ENCODE results near the gene CPNE9.
"Not testable (repeated sequence)": the region's sequence is repeated elsewhere in the genome, so short reads cannot be mapped to it uniquely, and the experiment has no call there.

The CPNE9 gene

GRCh38 chr3:9769426-9770275, 66.0 kb downstream of the CPNE9 start, which contains the start of gene CAMK1:
TSS of gene CAMK1 (minus strand) at chr3:9769947. CDS start at chr3:9767749, 2,198 bp downstream.
- Histone ChIP-seq H3K4me1 (ENCODE audit: insufficient read depth, low read length) (peaks cover 27% of the 10 kb centered on the region), H3K27ac (ENCODE audit: low read depth, low read length) (peak within 1 kb of the TSS; percentile 87)

GRCh38 chr3:9770276-9770812, 66.7 kb downstream of the CPNE9 start:
- H3K9me3 ChIP-seq (ENCODE audit: low read length): no peaks in the 10 kb centered on the region
- H3K4me1 ChIP-seq (ENCODE audit: insufficient read depth, low read length): peaks cover 27% of the 10 kb centered on the region
- H3K27ac ChIP-seq (ENCODE audit: low read depth, low read length): peak overlapping the region; percentile 87
- H3K4me3 ChIP-seq (ENCODE audit: low read depth in 1 of 2, low read length in 2 of 2): peak overlapping the region; percentile 51 to 90
- H3K9ac ChIP-seq (ENCODE audit: low read length): peak overlapping the region; percentile 83
- H3K27me3 ChIP-seq (ENCODE audit: control insufficient read depth in 1 of 2, insufficient read depth in 2 of 2, low read length in 2 of 2): no peaks in the 10 kb centered on the region
- H3K36me3 ChIP-seq (ENCODE audit: insufficient read depth, low read length): peaks cover 15% of the 10 kb centered on the region

More at GRCh38 chr3:9769426-9770275, 66.0 kb downstream of the CPNE9 start, which contains the start of gene CAMK1:
- Histone ChIP-seq H3K9ac (ENCODE audit: low read length) (peak within 1 kb of the TSS; percentile 97), H3K4me3 (ENCODE audit: low read depth in 1 of 2, low read length in 2 of 2) (peak within 1 kb of the TSS; percentile 51 to 90), H3K36me3 (ENCODE audit: insufficient read depth, low read length) (peaks cover 19% of the 10 kb centered on the region), H3K27me3 (ENCODE audit: control insufficient read depth in 1 of 2, insufficient read depth in 2 of 2, low read length in 2 of 2) (no peaks in the 10 kb centered on the region), H3K9me3 (ENCODE audit: low read length) (no peaks in the 10 kb centered on the region)

- not testable (repeated sequence) for H3K4me3 ChIP-seq (ENCODE audit: low read depth in 1 of 2, low read length in 2 of 2); H3K9ac ChIP-seq (ENCODE audit: low read length); H3K27me3 ChIP-seq (ENCODE audit: control insufficient read depth in 1 of 2, insufficient read depth in 2 of 2, low read length in 2 of 2); H3K9me3 ChIP-seq (ENCODE audit: low read length); H3K36me3 ChIP-seq (ENCODE audit: insufficient read depth, low read length)
- Histone ChIP-seq H3K4me1 (ENCODE audit: insufficient read depth, low read length) (peaks cover 27% of the 10 kb centered on the region), H3K27ac (ENCODE audit: low read depth, low read length) (peak overlapping the region; percentile 87)
These were observed 67.4 kb downstream of the CPNE9 start for GRCh38 chr3:9771007-9771406.

GRCh38 chr3:9776896-9777693, 73.5 kb downstream of the CPNE9 start:
- Histone ChIP-seq H3K9ac (ENCODE audit: low read length) (no peak overlapping the region), H3K36me3 (ENCODE audit: insufficient read depth, low read length) (peaks cover 22% of the 10 kb centered on the region), H3K4me3 (ENCODE audit: low read depth in 1 of 2, low read length in 2 of 2) (no peak overlapping the region), H3K9me3 (ENCODE audit: low read length) (no peaks in the 10 kb centered on the region), H3K27me3 (ENCODE audit: control insufficient read depth in 1 of 2, insufficient read depth in 2 of 2, low read length in 2 of 2) (no peaks in the 10 kb centered on the region), H3K4me1 (ENCODE audit: insufficient read depth, low read length) (peaks cover 9% of the 10 kb centered on the region), H3K27ac (ENCODE audit: low read depth, low read length) (no peak overlapping the region)

- no peak overlapping the region for H3K27ac ChIP-seq (ENCODE audit: low read depth, low read length)
- H3K4me3 ChIP-seq (ENCODE audit: low read depth in 1 of 2, low read length in 2 of 2): no peak overlapping the region
- H3K9ac ChIP-seq (ENCODE audit: low read length): no peak overlapping the region
- no peaks in the 10 kb centered on the region for H3K27me3 ChIP-seq (ENCODE audit: control insufficient read depth in 1 of 2, insufficient read depth in 2 of 2, low read length in 2 of 2)
- no peaks in the 10 kb centered on the region for H3K9me3 ChIP-seq (ENCODE audit: low read length)
- H3K4me1 ChIP-seq (ENCODE audit: insufficient read depth, low read length): peaks cover 9% of the 10 kb centered on the region
- peaks cover 28% of the 10 kb centered on the region for H3K36me3 ChIP-seq (ENCODE audit: insufficient read depth, low read length)
These were observed 74.0 kb downstream of the CPNE9 start for GRCh38 chr3:9777694-9778021.

GRCh38 chr3:9778143-9779074, 74.8 kb downstream of the CPNE9 start:
- H3K36me3 ChIP-seq (ENCODE audit: insufficient read depth, low read length): peaks cover 30% of the 10 kb centered on the region
- H3K4me3 ChIP-seq (ENCODE audit: low read depth in 1 of 2, low read length in 2 of 2): no peak overlapping the region
- H3K4me1 ChIP-seq (ENCODE audit: insufficient read depth, low read length): peaks cover 9% of the 10 kb centered on the region
- H3K9me3 ChIP-seq (ENCODE audit: low read length): no peaks in the 10 kb centered on the region
- no peak overlapping the region for H3K27ac ChIP-seq (ENCODE audit: low read depth, low read length)
- H3K9ac ChIP-seq (ENCODE audit: low read length): no peak overlapping the region
- no peaks in the 10 kb centered on the region for H3K27me3 ChIP-seq (ENCODE audit: control insufficient read depth in 1 of 2, insufficient read depth in 2 of 2, low read length in 2 of 2)

- H3K27ac ChIP-seq (ENCODE audit: low read depth, low read length): no peak overlapping the region
- peaks cover 9% of the 10 kb centered on the region for H3K4me1 ChIP-seq (ENCODE audit: insufficient read depth, low read length)
- H3K9me3 ChIP-seq (ENCODE audit: low read length): no peaks in the 10 kb centered on the region
- no peak overlapping the region for H3K9ac ChIP-seq (ENCODE audit: low read length)
- H3K4me3 ChIP-seq (ENCODE audit: low read depth in 1 of 2, low read length in 2 of 2): no peak overlapping the region
- peaks cover 37% of the 10 kb centered on the region for H3K36me3 ChIP-seq (ENCODE audit: insufficient read depth, low read length)
- no peaks in the 10 kb centered on the region for H3K27me3 ChIP-seq (ENCODE audit: control insufficient read depth in 1 of 2, insufficient read depth in 2 of 2, low read length in 2 of 2)
These were observed 75.5 kb downstream of the CPNE9 start for GRCh38 chr3:9779075-9779593.

Data from muscle layer of colon (tissue), 2 donors.